PC-9 (cell line): ENCODE results near the gene HS6ST1.

ENCODE experiments used
- CTCF ChIP-seq: fragments of 200-600 bp; sonication (generic); conservative IDR thresholded peaks from 2 replicates; pipeline ENCODE4 v1.6.1; 2017; ENCODE audit warnings: mixed run types, antibody characterized with exemption, mild to moderate bottlenecking, moderate library complexity
- EZH2 ChIP-seq: fragments of 200-600 bp; sonication (generic); IDR thresholded peaks from 2 replicates; pipeline ENCODE4 v1.8.0; 2017; ENCODE audit warnings: antibody characterized with exemption, low read depth

- TF ChIP-seq CTCF (no peak), EZH2 (no peak)
Observed at GRCh38 chr2:128354161-128354560, 35.5 kb upstream of the HS6ST1 start.
